Endometrium (tissue), 2 donors: ENCODE data around the gene RAP1GAP2.

Experiments used
- FAIRE-seq: peaks from 2 replicates; lab custom pipeline; 2012; peaks lifted over from hg19 to GRCh38; lab: Jason Lieb, UNC
- donor health status: control.
- donor health status: control.

RAP1GAP2 gene

DNA sequence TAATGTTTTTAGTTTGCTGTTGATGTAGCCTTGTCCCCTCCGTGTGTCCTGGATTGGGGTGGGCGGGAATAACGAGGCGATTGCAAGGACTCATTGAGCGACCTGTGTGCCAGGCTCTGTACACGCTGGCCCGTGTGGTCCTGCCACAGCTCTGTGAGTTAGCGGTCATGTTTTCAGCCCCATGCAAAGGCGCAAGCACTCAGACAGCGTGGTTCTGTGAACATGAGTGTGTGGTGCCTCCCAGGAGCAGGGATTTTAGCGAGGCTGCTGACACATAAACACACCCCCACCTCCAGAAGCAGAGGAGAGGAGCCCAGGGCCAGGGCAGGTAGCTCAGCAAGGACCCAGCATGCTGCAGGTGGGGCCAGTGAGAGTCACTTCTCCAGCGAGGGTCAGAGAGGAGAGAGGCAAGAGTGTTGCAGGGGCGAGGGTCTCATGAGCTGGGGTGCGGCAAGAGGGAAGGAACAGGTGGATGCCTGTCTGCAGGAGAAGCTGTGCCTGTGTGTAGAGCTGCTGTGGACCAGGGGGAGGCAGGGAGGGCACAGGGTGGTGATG is 151.8 kb downstream of the RAP1GAP2 start:
- FAIRE-seq = no peak

DNA sequence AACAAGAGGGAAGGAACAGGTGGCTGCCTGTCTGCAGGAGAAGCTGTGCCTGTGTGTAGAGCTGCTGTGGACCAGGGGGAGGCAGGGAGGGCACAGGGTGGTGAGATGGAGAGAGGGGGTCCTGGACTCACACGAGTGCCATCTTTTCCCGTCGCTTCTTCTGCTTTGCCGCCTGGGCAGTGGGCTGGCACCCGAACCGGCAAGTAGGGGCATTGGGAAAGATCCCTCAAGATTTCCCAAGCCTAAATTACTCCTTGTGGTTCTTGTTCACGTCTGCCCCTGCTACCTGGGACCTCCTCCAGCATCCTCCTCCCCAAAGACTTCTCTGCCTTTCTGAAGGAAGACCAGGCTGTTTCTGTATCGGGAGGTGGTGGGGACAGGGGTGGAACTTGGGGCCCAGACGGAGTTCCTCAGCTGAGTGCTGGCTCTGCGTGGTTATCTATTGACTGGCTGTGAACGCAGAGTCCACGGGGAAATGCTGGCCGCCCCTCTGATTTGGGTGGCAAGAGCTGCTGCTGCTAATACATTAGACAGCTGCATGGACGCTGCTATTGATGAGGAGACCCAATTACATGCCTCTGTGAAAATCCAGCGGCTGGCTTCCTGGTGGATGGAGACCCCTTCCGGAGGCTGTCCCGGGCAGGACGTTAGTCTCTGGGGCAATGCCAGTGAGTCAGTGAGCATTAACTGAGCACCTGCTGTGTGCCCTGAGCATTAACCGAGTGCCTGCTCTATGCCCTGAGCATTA is 152.7 kb downstream of the RAP1GAP2 start:
- no peak for FAIRE-seq

DNA sequence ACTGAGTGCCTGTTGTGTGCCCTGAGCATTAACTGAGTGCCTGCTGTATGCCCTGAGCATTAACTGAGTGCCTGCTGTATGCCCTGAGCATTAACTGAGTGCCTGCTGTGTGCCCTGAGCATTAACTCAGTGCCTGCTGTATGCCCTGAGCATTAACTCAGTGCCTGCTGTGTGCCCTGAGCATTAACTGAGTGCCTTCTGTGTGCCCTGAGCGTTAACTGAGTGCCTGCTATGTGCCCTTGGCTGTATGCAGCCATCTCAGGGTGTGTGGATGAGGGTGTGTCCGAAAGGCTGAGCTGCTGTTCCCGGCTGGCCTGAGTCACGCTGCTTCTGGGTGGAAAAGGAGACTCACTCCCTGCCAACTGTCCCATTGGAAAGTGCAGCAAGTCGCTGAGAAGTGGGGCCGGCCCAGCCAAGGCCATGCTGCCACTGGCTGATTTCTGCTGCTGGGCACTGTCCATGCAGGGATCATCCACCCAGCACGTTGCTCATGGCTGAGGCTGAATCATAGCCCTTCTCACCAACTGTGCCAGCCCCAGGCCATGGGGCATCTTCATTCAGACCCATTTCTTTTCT is 153.3 kb downstream of the RAP1GAP2 start:
- FAIRE-seq = no peak

DNA sequence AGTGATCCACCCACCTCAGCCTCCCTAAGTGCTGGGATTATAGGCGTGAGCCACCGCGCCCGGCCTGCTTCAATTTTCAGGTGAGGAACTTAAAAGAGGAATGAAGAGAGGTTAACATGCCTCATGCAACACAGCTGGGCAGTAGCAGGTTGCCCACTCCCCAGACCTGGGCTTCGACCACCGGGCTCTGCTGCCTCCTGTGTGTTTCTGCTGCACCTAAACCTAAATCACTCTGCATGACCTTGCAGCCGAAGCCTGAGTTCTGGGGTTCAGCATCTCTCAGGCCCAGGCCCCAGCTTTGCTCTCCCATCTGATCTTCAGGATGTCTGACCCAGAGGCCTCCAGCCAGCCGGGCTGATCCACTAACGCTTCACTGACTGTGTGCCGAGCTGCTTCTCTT is 154.6 kb downstream of the RAP1GAP2 start:
- FAIRE-seq = no peak

DNA sequence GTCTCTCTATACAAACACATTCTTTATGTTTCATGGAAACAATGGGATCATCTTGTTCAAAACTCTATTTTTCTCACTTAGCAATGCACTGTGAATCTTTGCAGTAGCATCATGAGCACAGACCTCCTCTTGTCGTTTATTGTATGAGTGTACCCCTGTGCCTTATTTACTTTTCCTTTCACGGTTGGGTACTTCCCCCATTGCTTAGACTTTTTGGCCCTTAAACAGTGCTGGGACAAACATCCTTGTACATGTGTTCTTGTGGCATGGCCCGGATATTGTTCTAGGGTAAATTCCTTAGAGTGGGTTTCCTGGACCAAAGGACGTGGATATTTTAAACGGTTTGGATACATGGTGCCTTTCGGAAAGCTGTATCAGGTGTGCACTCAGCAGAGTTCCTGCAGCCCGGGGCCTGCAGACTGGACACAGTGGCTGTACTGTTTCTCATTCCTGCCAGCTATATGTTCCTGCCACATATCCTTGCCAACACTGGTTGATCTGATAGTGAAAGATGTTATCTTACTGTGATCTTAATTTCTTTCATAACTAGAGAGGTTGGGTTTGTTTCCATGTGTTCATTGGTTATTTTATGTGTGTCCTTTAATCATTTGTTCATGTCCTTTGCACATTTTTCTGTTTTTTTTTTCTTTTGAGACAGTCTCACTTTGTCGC is 156.1 kb downstream of the RAP1GAP2 start:
- FAIRE-seq = no peak

DNA sequence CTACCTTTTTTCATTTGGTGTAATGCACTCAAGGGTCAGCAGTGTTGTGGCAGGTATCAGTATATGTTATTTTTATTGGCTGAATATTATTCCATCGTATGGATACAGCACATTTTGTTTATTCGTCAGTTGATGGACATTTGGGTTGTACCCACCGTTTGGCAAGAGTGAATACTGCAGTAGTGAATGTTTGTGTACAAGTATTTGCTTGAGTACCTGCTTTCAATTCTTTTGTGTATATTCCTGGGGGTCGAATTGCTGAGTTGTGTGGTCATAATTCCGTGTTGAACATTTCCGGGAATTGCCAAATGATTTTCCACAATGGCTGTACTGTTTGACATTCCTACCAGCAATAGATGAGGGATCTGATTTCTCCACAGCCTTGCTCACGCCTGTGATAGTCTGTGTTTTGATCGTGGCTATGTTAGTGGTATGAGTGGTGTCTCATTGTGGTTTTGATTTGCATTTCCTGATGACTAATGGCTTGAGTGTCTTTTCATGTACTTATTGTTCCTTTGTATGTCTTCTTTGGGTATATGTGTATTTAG is 158.7 kb downstream of the RAP1GAP2 start:
- no peak for FAIRE-seq

DNA sequence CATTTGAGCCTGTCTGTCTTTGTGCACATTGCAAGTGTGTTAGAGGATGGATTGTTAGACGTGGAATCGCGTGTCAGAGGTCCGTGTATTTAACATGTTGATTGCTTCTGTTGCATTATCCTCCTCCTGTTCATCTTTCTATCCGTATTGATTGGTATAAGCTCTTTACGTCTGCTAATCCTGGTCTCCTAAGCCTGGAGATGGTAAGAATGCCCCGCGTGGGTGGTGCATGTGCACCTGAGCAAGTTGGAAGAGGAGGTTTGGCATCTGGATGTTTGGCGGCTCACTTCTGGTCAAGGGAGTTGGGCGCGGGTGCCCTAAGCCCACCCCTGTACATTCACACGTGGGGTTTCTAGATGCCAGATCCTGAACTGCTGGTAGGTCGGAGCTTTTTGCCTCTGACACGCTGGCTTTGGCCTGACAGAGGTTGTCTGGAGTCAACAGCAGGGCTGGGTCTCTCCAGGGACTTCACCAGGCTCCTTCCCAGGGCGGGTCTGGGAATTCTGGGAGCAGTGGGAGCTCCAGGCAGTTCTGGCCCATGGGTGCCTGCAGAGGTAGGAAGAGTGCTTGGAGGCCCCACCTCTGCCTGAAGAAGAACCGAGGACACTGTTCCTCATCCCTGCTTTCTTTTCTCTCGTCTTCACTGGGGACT is 159.8 kb downstream of the RAP1GAP2 start:
- no peak for FAIRE-seq

DNA sequence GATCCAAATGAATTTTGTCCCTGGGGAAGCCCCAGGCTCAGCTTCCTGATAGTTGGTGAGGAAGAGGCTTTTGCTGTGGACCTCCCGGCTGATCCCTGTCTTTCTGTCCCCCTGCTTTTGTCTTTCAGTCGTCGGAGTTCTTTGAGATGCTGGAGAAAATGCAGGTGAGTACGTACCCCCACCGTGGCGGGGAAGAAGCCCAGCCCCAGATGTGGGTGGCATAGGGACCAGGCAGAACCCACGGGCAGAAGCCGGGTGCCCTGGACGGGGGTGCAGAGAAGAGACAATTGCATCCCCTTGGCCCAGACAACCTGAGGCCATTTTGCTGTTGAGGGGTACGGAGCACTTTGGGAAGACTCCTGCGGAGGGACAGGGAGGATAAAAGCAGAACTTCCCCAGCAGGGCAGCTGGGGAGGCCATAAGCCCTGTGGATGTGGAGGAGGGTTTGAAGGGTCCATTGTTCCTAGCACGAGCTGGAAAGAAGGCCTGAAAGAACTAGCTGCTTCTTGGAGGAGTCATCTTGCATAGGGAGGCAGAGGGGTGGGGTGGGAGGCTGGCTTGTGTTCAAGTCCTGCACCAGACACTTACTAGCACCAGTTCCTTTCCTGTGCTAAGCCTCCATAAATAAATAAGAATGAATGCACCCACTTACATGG is 161.5 kb downstream of the RAP1GAP2 start:
- FAIRE-seq = no peak

DNA sequence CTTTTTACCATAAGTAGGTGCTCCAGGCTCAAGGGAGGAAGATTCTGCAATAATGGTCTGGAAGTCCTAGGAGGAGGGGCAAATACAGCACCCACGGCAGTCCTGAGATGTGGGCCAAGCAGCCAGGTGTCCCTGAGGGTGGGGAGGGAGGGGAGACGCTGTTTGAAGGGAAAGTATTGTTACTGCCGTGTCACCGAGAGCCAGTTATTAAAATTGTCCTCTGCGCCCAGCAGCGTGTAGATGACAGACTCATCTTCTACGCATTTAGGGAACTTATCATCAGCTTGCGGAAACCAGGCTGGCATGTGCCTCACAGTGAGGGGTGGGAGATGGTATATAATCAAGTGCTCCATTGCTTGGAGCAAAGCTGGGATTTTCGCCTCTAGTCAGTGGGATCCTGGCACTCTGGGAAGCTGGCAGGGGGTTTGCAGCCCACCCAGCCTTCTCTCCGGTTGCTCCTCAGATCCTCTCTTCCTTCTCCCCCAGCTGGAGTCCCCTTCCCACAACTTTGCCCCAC is 162.5 kb downstream of the RAP1GAP2 start:
- no peak for FAIRE-seq

DNA sequence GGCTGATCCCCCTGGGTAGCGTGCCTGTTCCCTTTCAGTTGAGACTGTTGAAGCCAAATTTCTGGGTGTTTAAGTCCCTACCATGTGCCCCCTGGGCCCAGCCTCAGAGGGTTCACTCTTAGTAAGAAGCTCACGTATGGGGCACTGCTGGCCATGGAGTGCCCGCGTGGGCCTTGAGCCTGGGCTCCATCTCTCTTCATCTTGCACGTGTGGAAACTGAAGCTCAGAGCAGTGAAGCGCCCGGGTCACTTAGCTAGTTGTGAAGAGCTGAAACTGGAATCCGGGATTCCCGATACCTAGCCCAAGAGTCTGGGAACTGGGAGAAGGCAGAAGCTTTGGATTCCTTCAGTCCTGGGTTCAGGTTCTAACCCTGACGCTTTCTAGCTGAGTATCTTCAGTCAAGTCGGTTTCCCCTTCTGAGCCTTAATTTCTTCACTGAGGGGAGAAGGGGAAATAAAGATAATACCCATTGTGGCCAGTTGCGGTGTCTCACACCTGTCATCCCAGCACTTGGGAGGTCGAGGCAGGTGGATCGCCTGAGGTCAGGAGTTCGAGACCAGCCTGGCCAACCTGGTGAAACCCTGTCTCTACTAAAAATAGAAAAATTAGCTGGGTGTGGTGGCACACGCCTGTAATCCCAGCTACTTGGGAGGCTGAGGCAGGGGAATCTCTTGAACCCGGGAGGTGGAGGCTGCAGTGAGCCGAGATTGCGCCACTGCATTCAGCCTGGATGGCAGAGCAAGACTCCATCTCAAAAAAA is 163.3 kb downstream of the RAP1GAP2 start:
- FAIRE-seq = no peak

DNA sequence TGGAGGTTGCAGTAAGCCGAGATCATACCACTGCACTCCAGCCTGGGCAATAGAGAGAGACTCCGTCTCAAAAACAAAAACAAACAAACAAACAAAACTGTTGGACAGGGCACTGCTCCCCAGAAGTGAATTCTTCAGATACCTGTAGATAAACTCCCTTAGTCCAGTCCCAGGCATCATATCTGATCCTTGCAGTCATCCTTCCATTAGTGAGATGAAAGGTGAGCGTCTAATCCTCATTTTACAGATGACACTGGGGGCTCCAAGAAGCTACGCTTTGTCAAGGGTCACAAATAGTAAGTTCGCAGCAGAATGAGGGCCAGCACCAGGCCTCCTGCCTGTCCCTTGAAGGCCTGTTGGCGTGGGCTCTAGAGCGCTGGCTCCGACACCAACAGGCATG is 165.2 kb downstream of the RAP1GAP2 start:
- no peak for FAIRE-seq

DNA sequence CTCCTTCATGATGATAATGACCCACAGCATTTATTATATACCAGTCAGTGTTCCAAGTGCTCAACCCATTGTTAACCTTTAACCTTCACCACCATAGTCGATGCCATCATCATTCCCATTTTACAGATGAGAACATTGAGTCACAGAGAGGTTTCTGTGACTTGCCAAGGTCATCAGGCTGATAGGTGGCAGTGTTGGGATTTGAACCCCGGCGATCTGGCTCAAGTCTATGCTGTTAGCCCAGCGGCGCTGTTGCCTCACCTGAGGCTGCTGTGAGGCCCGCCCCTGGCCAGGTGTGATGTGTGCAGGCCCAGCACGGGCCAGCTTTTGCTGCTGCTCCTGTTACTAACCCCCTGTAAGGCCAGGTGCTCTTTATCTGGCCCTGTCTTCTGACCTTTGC is 166.0 kb downstream of the RAP1GAP2 start:
- no peak for FAIRE-seq

DNA sequence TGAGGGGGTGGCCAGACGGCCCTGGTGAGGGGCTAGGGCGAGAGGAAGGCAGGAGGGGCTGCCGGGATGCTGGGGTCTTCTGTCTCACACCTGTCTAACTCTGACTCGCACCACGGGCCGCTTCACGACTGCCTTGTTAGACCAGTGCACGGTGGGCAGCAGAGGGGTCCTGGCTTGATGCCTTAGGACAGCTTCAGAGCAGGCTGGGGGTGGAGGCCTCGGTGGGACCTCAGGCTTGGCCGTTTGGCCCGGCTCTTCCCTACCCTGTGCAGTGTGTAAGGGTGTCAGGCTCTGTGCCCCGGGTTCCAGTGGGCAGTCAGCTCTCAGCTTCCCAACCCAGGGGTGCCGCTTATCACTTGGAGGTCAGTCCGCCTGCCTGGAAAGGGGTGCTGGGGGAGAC is 166.5 kb downstream of the RAP1GAP2 start:
- no peak for FAIRE-seq

DNA sequence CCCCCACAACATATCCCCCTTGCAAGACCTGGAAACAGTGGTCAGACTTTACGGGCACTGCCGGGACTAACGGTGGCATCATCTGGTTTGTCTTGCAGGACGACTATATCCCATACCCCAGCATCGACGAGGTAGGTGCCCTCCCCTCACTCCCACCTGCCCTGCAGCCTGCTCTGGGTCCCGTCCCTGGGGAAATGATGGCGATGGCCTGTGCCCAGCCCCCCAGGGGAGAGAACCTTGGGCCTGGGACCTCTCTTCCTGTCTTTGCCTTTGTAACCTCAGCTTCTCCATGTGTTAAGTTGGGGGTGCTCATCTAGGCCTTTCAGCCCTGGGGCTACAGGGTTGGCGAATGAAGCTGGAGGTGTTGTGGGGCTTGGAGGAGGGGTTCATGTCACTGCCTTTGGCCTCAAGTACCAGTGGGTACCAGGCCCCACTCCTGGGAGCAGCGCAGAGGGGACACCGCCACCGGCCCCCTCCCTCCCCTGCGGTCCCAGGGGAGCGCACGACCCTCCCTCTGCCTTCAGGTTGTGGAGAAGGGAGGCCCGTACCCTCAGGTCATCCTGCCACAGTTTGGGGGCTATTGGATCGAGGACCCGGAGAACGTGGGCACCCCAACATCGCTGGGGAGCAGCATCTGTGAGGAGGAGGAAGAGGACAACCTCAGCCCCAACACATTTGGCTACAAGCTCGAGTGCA is 167.2 kb downstream of the RAP1GAP2 start:
- no peak for FAIRE-seq

DNA sequence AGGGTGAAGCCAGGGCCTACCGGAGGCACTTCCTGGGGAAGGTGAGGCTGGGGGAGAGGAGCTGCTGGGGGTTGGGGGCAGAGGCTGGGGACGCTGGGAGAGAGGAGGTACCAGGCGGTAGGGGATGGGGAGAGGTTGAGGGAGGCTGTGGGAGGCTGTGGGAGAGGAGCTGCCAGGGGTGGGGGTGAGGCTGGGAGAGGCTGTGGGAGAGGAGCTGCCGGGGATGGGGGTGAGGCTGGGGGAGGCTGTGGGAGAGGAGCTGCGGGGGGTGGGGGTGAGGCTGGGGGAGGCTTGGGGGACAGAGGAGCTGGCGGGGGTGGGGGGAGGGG is 167.8 kb downstream of the RAP1GAP2 start:
- FAIRE-seq = no peak

DNA sequence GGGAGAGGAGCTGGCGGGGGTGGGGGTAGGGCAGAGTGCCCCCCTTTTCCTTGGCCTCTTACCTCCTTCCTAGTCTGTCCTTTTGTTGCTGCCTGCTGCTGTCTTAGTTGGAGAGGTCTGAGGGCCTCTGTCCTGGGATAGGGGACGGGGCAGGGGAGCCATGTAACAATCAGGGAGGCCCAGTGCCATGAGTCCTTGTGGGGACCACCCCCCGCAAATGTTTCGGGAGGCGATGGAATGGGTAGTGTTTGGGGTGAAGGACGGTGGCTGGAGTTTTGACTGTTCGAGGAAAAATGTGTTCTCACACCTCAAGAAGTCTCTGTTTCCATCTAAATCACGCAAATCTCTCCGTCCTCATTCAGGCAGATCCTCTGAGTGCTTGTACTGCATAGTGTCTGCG is 168.1 kb downstream of the RAP1GAP2 start:
- FAIRE-seq = no peak

DNA sequence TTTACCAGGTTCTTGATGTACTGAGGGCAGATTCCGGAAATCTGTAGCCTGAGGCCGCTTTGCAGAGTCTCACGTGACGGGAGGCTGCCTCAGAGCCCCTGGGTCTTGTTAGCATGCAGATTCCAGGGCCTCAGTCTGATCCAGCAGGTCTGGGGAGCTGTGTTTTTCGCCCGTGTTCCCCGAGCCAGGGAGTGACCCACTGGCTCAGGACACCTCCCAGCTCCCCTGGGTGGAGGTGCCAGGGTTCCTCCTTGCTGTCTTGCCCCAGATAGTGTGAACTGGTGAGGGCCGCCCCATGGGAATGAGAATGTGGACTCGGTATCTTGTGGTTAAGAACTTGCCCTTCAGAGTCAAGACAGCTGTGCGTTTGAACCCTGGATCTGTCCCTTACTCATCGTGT is 168.6 kb downstream of the RAP1GAP2 start:
- no peak for FAIRE-seq

DNA sequence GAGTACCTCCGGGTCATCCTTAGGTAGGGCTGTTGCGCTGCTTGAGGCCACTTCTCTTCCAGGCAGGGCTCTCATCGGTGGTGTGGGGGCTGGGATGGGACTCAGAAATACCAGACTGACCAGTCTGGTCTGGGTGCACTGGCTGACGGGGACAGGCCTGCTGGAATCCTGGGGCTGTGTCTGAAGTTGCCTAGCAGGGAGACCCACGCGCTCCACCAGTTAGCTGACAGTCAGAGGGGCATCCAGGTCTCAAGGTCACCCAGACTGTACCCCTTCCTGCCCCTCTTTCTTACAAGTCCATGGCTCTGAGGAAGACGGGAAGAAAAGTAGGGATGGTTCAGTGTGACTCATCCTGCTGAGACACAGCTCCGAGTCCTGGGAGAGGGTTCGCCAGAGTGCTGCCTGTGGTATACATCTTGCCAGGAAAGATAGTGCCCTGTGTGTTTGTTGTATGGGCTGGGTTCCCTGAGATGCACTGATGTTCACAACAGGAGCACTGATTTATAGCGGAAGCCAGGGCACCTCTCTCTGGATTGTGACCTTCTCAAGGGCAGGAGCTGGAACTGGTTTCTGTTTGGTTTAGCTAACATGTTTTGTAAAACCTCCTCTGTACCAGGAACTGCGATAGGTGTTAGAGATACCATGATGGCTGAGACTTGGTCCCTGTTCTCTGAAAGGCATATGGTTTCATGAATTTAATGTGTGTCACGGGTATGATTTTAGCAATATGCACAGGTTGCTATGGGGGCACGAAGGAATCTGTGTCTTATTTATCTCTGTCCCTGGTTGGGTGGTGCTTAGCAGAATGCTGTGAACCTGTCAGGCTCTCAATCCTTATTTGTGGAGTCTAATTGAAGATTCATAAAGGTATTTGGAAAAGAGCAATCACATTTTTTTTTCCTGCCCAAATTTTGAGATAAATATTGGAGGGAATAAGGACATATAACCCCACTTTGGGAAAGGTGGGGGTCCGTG is 169.7 kb downstream of the RAP1GAP2 start:
- FAIRE-seq = no peak

DNA sequence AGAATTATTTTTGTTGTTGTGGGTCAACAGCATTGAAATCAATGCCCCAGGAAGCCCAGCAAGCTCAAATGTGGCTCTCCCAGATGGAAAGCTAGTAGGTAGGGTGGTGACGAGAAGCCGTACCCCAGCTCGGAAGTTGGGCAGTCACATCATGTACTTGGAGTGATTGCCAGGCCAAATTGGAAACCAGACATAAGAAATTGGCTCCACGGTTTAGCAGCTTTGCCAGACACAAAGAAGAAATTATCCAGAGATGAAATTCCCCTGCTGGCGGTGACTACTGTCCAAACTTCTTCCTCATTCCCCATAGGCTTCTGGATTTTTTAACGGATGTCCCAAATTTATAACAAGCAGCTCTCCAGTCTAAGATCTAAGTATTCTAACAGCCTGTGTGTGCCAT is 171.3 kb downstream of the RAP1GAP2 start:
- no peak for FAIRE-seq
